ENCODE results near the gene ITGB8.

ITGB8 gene

GRCh38 chr7:20326342-20326741 lies 4.4 kb upstream of the ITGB8 start:
- H3K4me1 Mint-ChIP-seq = peaks cover 20% of the 10 kb centered on the region
- H3K4me3 Mint-ChIP-seq = no peak overlapping the region
- TF ChIP-seq, protein P1, sequence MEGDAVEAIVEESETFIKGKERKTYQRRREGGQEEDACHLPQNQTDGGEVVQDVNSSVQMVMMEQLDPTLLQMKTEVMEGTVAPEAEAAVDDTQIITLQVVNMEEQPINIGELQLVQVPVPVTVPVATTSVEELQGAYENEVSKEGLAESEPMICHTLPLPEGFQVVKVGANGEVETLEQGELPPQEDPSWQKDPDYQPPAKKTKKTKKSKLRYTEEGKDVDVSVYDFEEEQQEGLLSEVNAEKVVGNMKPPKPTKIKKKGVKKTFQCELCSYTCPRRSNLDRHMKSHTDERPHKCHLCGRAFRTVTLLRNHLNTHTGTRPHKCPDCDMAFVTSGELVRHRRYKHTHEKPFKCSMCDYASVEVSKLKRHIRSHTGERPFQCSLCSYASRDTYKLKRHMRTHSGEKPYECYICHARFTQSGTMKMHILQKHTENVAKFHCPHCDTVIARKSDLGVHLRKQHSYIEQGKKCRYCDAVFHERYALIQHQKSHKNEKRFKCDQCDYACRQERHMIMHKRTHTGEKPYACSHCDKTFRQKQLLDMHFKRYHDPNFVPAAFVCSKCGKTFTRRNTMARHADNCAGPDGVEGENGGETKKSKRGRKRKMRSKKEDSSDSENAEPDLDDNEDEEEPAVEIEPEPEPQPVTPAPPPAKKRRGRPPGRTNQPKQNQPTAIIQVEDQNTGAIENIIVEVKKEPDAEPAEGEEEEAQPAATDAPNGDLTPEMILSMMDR (IDR thresholded peaks at IDR 0.05; ENCODE audit: unreplicated experiment in 3 of 3) = no peak
- no peak overlapping the region for H3K27ac Mint-ChIP-seq
- no peaks in the 10 kb centered on the region for H3K27me3 Mint-ChIP-seq (ENCODE audit: low read depth)
- H3K9me3 Mint-ChIP-seq = no peaks in the 10 kb centered on the region
- no peaks in the 10 kb centered on the region for H3K36me3 Mint-ChIP-seq (ENCODE audit: low read depth)

- H3K36me3 Mint-ChIP-seq (ENCODE audit: low read depth) = no peaks in the 10 kb centered on the region
- peak overlapping the region; percentile 38 to 79 (median 65) for H3K27ac Mint-ChIP-seq
- TF ChIP-seq, protein P1 (IDR thresholded peaks at IDR 0.05; ENCODE audit: unreplicated experiment in 3 of 3) = no peak
- H3K9me3 Mint-ChIP-seq = no peaks in the 10 kb centered on the region
- peak overlapping the region in 1 of 3 experiments; percentile 12 for H3K4me3 Mint-ChIP-seq
- H3K4me1 Mint-ChIP-seq = peaks cover 23% of the 10 kb centered on the region
- H3K27me3 Mint-ChIP-seq (ENCODE audit: low read depth) = peaks cover 4% of the 10 kb centered on the region
Measured at GRCh38 chr7:20327055-20327454, 3.6 kb upstream of the ITGB8 start.

DNA sequence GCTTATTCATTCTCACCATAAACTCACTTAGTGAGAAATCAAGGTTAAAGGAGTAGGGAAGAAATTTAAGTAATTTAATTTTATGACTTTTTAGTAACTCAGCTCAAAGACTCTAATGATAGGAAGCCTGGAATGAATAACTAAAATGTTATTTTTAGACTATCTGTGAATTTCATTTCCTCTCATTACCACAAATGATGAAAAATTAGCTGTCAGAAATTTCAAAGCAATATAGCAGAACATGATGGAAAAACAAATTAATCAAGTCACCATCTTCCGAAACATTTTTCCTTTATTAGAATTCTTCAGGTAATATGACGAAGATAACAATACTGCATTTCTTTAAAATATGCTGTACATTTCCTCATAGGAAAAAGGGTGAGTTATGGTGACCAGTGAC lies 2.7 kb upstream of the ITGB8 start:
- Mint-ChIP-seq H3K27ac (peak overlapping the region; percentile 26 to 99 (median 99)), H3K9me3 (no peaks in the 10 kb centered on the region), H3K4me3 (no peak overlapping the region), H3K27me3 (ENCODE audit: low read depth) (peaks cover 5% of the 10 kb centered on the region), H3K36me3 (ENCODE audit: low read depth) (no peaks in the 10 kb centered on the region), H3K4me1 (peaks cover 30% of the 10 kb centered on the region)
- TF ChIP-seq, protein P1 (IDR thresholded peaks at IDR 0.05; ENCODE audit: unreplicated experiment in 3 of 3) = no peak

GRCh38 chr7:20328692-20329091 lies 2.0 kb upstream of the ITGB8 start:
- H3K4me1 Mint-ChIP-seq = peaks cover 29% of the 10 kb centered on the region
- peak overlapping the region; percentile 99 for H3K27ac Mint-ChIP-seq
- peak overlapping the region; percentile 93 to 99 (median 93) for H3K4me3 Mint-ChIP-seq
- H3K27me3 Mint-ChIP-seq (ENCODE audit: low read depth) = peaks cover 5% of the 10 kb centered on the region
- H3K9me3 Mint-ChIP-seq = no peaks in the 10 kb centered on the region
- no peaks in the 10 kb centered on the region for H3K36me3 Mint-ChIP-seq (ENCODE audit: low read depth)
- TF ChIP-seq, protein P1 (IDR thresholded peaks at IDR 0.05; ENCODE audit: unreplicated experiment in 3 of 3) = no peak

DNA sequence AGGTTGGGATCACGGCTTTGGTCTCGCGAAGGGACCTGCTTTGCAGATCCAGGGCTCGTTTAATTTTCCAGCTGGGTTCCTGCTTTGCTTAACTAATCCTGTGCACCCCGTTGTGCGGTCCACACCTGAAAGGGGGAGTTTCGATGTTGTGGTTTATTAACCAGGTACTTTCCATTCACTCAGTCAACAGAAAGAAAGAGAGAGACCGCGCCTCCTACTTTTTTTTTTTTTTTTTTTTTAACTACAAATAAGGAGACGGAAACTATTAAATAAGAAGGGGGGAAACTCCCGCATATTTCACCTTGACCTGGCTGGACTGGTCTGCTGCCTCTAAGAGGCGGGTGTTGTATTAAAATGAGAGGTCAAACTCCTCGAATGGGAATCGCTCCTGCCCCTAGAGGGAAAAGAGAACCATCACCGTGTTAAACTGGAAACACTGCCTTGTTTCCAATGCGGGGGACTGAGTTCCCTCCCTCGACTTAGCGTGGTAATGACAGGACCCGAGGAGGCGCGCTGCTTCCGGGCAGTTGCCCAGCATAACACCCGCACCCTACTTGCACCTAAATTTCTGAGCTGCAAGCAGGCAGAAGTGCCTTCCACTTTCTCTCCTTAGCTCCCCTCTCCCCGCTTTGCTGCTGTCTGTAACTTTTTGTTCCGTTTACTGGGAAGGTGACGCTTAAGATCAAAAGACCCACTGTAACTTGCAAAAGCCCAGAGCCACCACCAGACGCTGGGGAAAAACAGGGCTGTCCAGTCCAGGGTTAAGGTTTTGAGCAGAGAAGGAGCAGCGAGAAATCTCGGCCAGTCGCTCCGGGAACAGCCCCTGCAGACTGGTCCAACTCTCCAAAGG lies 1.1 kb upstream of the ITGB8 start:
- TF ChIP-seq, protein P1 (IDR thresholded peaks at IDR 0.05; ENCODE audit: unreplicated experiment in 3 of 3) = peak in 2 of 3 experiments; percentile 46 to 50
- peaks cover 31% of the 10 kb centered on the region for H3K4me1 Mint-ChIP-seq
- peak overlapping the region; percentile 99 for H3K27ac Mint-ChIP-seq
- H3K36me3 Mint-ChIP-seq (ENCODE audit: low read depth) = no peaks in the 10 kb centered on the region
- no peaks in the 10 kb centered on the region for H3K9me3 Mint-ChIP-seq
- H3K27me3 Mint-ChIP-seq (ENCODE audit: low read depth) = peaks cover 5% of the 10 kb centered on the region
- peak overlapping the region; percentile 93 to 99 (median 93) for H3K4me3 Mint-ChIP-seq
